GM12878 (cell line): ENCODE results near the gene ESR1. TPM values are rescaled to one million over a fixed set of nuclear protein-coding genes. Genes with fewer than 3 reads are reported as not detected.

Experiments used
- ATF3 ChIP-seq: IDR thresholded peaks from 2 replicates; pipeline ENCODE4 v1.6.1; 2011; ENCODE audit warnings: low read depth, mild to moderate bottlenecking, low read length, moderate library complexity, borderline replicate concordance; ENCODE audit errors: extremely low read depth
- BHLHE40 ChIP-seq, 2 experiments: fragments of 450-650 bp in 1 of 2; IDR thresholded peaks; 2 replicates each; pipeline ENCODE4 v1.6.1; 2011 to 2017; ENCODE audit warnings: low read depth in 2 of 2, borderline replicate concordance in 1 of 2, improper control_type of control experiment in 1 of 2, low read length in 1 of 2, mild to moderate bottlenecking in 1 of 2
- CBX5 ChIP-seq: sonication (generic); IDR thresholded peaks from 2 replicates; pipeline ENCODE4 v1.6.1; 2016; ENCODE audit warnings: low read depth, moderate library complexity, mild to moderate bottlenecking, inconsistent platforms
- CHD1 ChIP-seq: IDR thresholded peaks from 2 replicates; pipeline ENCODE4 v1.6.1; 2012; ENCODE audit warnings: low read depth, low read length, improper control_type of control experiment
- CREM ChIP-seq: IDR thresholded peaks from 2 replicates; pipeline ENCODE4 v1.6.1; 2014; ENCODE audit warnings: antibody characterized with exemption, low read depth
- CUX1 ChIP-seq: IDR thresholded peaks from 2 replicates; pipeline ENCODE4 v1.6.1; 2012; ENCODE audit warnings: improper control_type of control experiment, low read depth, low read length; ENCODE audit not compliant: insufficient replicate concordance
- EGR1 ChIP-seq, 2 experiments: IDR thresholded peaks; 1 replicate in 1 of 2; 2 replicates in 1 of 2; pipeline ENCODE4 v1.6.1; 2011 to 2012; ENCODE audit warnings: low read depth in 2 of 2, low read length in 2 of 2, borderline replicate concordance in 1 of 2, mild to moderate bottlenecking in 1 of 2, moderate library complexity in 1 of 2
- ETV6 ChIP-seq, 2 experiments: fragments of 450-650 bp in 1 of 2; IDR thresholded peaks in 1 of 2; conservative IDR thresholded peaks in 1 of 2; 2 replicates each; pipeline ENCODE4 v1.6.1; 2014; ENCODE audit warnings: antibody characterized with exemption in 1 of 2, borderline replicate concordance in 1 of 2, low read depth in 1 of 2, mild to moderate bottlenecking in 1 of 2, moderate library complexity in 1 of 2
- EZH2 ChIP-seq: IDR thresholded peaks from 2 replicates; pipeline ENCODE4 v1.6.1; 2012; ENCODE audit warnings: low read depth, mild to moderate bottlenecking, control low read depth, inconsistent platforms, low read length, borderline replicate concordance; ENCODE audit not compliant: control insufficient read depth
- HDAC2 ChIP-seq: fragments of 200-600 bp; sonication (generic); IDR thresholded peaks from 2 replicates; pipeline ENCODE4 v1.6.1; 2017
- IRF3 ChIP-seq: fragments of 450-650 bp; IDR thresholded peaks from 2 replicates; pipeline ENCODE4 v1.6.1; 2014; ENCODE audit warnings: mild to moderate bottlenecking
- MEF2B ChIP-seq: fragments of 450-650 bp; IDR thresholded peaks from 2 replicates; pipeline ENCODE4 v1.6.1; 2018; ENCODE audit warnings: mild to moderate bottlenecking, moderate library complexity; ENCODE audit not compliant: partially characterized antibody, poor library complexity, severe bottlenecking
- MTA2 ChIP-seq: fragments of 450-650 bp; IDR thresholded peaks from 2 replicates; pipeline ENCODE4 v1.6.1; 2016; ENCODE audit warnings: low read depth, mild to moderate bottlenecking, moderate library complexity
- NFIC ChIP-seq: IDR thresholded peaks from 2 replicates; pipeline ENCODE4 v1.6.1; 2012; ENCODE audit warnings: low read depth, mild to moderate bottlenecking, inconsistent platforms, low read length, moderate library complexity
- NRF1 ChIP-seq: conservative IDR thresholded peaks from 2 replicates; pipeline ENCODE4 v1.6.1; 2011; ENCODE audit warnings: mild to moderate bottlenecking, low read depth, low read length, improper control_type of control experiment
- PKNOX1 ChIP-seq: fragments of 450-650 bp; IDR thresholded peaks from 2 replicates; pipeline ENCODE4 v1.6.1; 2016; ENCODE audit warnings: mild to moderate bottlenecking
- POU2F2 ChIP-seq: IDR thresholded peaks from 3 replicates; pipeline ENCODE4 v1.6.1; 2011; ENCODE audit warnings: low read depth, mild to moderate bottlenecking, low read length, borderline replicate concordance
- RBBP5 ChIP-seq: fragments of 200-600 bp; sonication (generic); conservative IDR thresholded peaks from 2 replicates; pipeline ENCODE4 v1.6.1; 2016
- TBL1XR1 ChIP-seq: IDR thresholded peaks from 2 replicates; pipeline ENCODE4 v1.6.1; 2012; ENCODE audit warnings: low read depth, low read length, improper control_type of control experiment
- WRNIP1 ChIP-seq: IDR thresholded peaks from 2 replicates; pipeline ENCODE4 v1.6.1; 2011; ENCODE audit warnings: low read depth, low read length, improper control_type of control experiment, borderline replicate concordance
- ZBED1 ChIP-seq: IDR thresholded peaks from 2 replicates; pipeline ENCODE4 v1.6.1; 2016; ENCODE audit warnings: borderline replicate concordance
- polyA plus RNA-seq, 11 experiments: library from polyadenylated mRNA; depleted of rRNA in 4 of 11; unstranded in 6 of 11; stranded (reverse) in 5 of 11; fragments of >200 nt; fragmentation: Nextera tagmentation in 4 of 11; fragmentation: Illumina TruSeq in 1 of 11; extraction: Ambion mirVana in 4 of 11; extraction: Trizol in 1 of 11; gene quantifications; 1 replicate in 1 of 11; 2 replicates in 10 of 11; pipeline versions ENCODE4 v1.2.1 to v1.2.3, GENCODE V29; 2011 to 2016; ENCODE audit warnings: inconsistent platforms in 2 of 11, missing spikeins in 2 of 11, low read depth in 1 of 11
- total RNA-seq, 4 experiments: library from RNA; depleted of rRNA in 3 of 4; stranded (reverse); fragments of >200 nt in 3 of 4; fragmentation: Illumina TruSeq in 1 of 4; extraction: Trizol in 1 of 4; gene quantifications; 2 replicates each; pipeline versions ENCODE4 v1.2.1 to v1.2.3, GENCODE V29; 2013 to 2021

The ESR1 gene
- total and polyA plus RNA-seq, 10 of the 15 experiments (the other 5 are each of a cell fraction or from before 2014, with no cell fraction given), result 0.03 to 0.51 (median 0.21) TPM; not detected in 4

- TF ChIP-seq EGR1 (IDR thresholded peaks at IDR 0.05; ENCODE audit: borderline replicate concordance in 1 of 2, low read depth in 2 of 2, low read length in 2 of 2) (no peak), RBBP5 (no peak), CUX1 (no peak), MEF2B (peak; percentile 85), HDAC2 (no peak), CREM (peak; percentile 78), NRF1 (no peak), IRF3 (no peak), BHLHE40 (IDR thresholded peaks at IDR 0.05; ENCODE audit: borderline replicate concordance in 1 of 2, low read depth in 2 of 2, low read length in 1 of 2) (peak in 1 of 2 experiments; percentile 83; a peak in 2 of 4 replicates), POU2F2 (peak; percentile 61; the same call in 1 of the 3 replicates), EZH2 (no peak), WRNIP1 (no peak), MTA2 (peak; percentile 100), ZBED1 (peak; percentile 71; the same call in 1 of the 2 replicates), TBL1XR1 (no peak), PKNOX1 (peak; percentile 51; the same call in 1 of the 2 replicates), CBX5 (peak; percentile 90), ATF3 (no peak), NFIC (peak; percentile 91), CHD1 (no peak), ETV6 (conservative IDR thresholded peaks at IDR 0.05 in 1 of 2, IDR thresholded peaks at IDR 0.05 in 1 of 2; ENCODE audit: borderline replicate concordance in 1 of 2, low read depth in 1 of 2) (no peak; a peak in 1 of 4 replicates)
Observed at GRCh38 chr6:152170702-152171667, 363.5 kb downstream of the ESR1 start (continued).
